ENCODE measurements around the gene TMEM127. TPM values are rescaled to one million over a fixed set of nuclear protein-coding genes. Genes with fewer than 3 reads are reported as not detected.

The TMEM127 gene
- total and polyA plus RNA-seq, 5 donors, result 37.0 to 90.0 (median 82.7) TPM

- intact Hi-C loops (cut with DNase I), result loop anchor here in 3 of 4 donors (5.0 kb wide), 2 partner anchors 47 to 57 kb away; no protein-coding TSS in a partner anchor
These were observed 60.8 kb downstream of the TMEM127 start for GRCh38 chr2:96204836-96205624.

GRCh38 chr2:96203130-96204028, 62.4 kb downstream of the TMEM127 start:
- no peak for ATAC-seq
- Histone ChIP-seq H3K9me3 (ENCODE audit: control insufficient read depth, low read length) (no peaks in the 10 kb centered on the region), H3K4me3 (ENCODE audit: low read length) (no peak overlapping the region), H3K27ac (ENCODE audit: low read length) (peak overlapping the region; percentile 16), H3K4me1 (ENCODE audit: control insufficient read depth, insufficient read depth, low read length) (peaks cover 10% of the 10 kb centered on the region), H3K27me3 (ENCODE audit: control insufficient read depth, insufficient read depth) (no peaks in the 10 kb centered on the region)
- intact Hi-C loops (cut with DNase I), result no loop called here
- 75% methylated on average over 9 of the region's 9 CpGs for whole genome bisulfite sequencing
- DNase-seq, result no peak

More at GRCh38 chr2:96204836-96205624, 60.8 kb downstream of the TMEM127 start:
- peak overlapping the region; percentile 1 for H3K4me3 ChIP-seq (ENCODE audit: low read length)
- no peaks in the 10 kb centered on the region for H3K27me3 ChIP-seq (ENCODE audit: control insufficient read depth, insufficient read depth)
- DNase-seq (no peak), ATAC-seq (no peak)
- H3K4me1 ChIP-seq (ENCODE audit: control insufficient read depth, insufficient read depth, low read length), result peaks cover 13% of the 10 kb centered on the region
- peak overlapping the region; percentile 36 for H3K27ac ChIP-seq (ENCODE audit: low read length)
- WGBS, result 28% methylated on average over 6 of the region's 6 CpGs
- no peaks in the 10 kb centered on the region for H3K9me3 ChIP-seq (ENCODE audit: control insufficient read depth, low read length)

GRCh38 chr2:96202152-96202854, 63.5 kb downstream of the TMEM127 start:
- H3K4me3 ChIP-seq (ENCODE audit: low read length), result no peak overlapping the region
- no peaks in the 10 kb centered on the region for H3K27me3 ChIP-seq (ENCODE audit: control insufficient read depth, insufficient read depth)
- DNase-seq (no peak), ATAC-seq (no peak)
- WGBS, result 75% methylated on average over 4 of the region's 4 CpGs
- H3K4me1 ChIP-seq (ENCODE audit: control insufficient read depth, insufficient read depth, low read length), result peaks cover 10% of the 10 kb centered on the region
- no peaks in the 10 kb centered on the region for H3K9me3 ChIP-seq (ENCODE audit: control insufficient read depth, low read length)
- intact Hi-C loops (cut with DNase I), result no loop called here
- no peak overlapping the region for H3K27ac ChIP-seq (ENCODE audit: low read length)

GRCh38 chr2:96201338-96201737, 64.5 kb downstream of the TMEM127 start:
- ATAC-seq, result no peak
- H3K4me3 ChIP-seq (ENCODE audit: low read length), result no peak overlapping the region
- no peak for DNase-seq
- H3K9me3 ChIP-seq (ENCODE audit: control insufficient read depth, low read length), result no peaks in the 10 kb centered on the region
- H3K27me3 ChIP-seq (ENCODE audit: control insufficient read depth, insufficient read depth), result no peaks in the 10 kb centered on the region
- no peak overlapping the region for H3K27ac ChIP-seq (ENCODE audit: low read length)
- intact Hi-C loops (cut with DNase I), result no loop called here
- WGBS, result 72% methylated on average over 5 of the region's 5 CpGs
- H3K4me1 ChIP-seq (ENCODE audit: control insufficient read depth, insufficient read depth, low read length), result peaks cover 10% of the 10 kb centered on the region

- Histone ChIP-seq H3K4me3 (ENCODE audit: low read length) (no peak overlapping the region), H3K27me3 (ENCODE audit: control insufficient read depth, insufficient read depth) (no peaks in the 10 kb centered on the region), H3K9me3 (ENCODE audit: control insufficient read depth, low read length) (no peaks in the 10 kb centered on the region), H3K27ac (ENCODE audit: low read length) (no peak overlapping the region), H3K4me1 (ENCODE audit: control insufficient read depth, insufficient read depth, low read length) (peaks cover 7% of the 10 kb centered on the region)
- intact Hi-C loops (cut with DNase I), result loop anchor here in 1 of 4 donors (10.0 kb wide), 1 partner anchor 66 kb away; the partner anchor contains the start of genes CIAO1 and TMEM127
- WGBS, result 75% methylated on average over 2 of the region's 2 CpGs
- DNase-seq, result no peak
- no peak for ATAC-seq
These were observed 66.9 kb downstream of the TMEM127 start for GRCh38 chr2:96198921-96199320.

Other genes with a start within 250 kb of the TMEM127 start
- 1 to 10 TPM; 1.7 to 3.1 (median 2.0) TPM for gene GPAT2, start 231.1 kb downstream of the TMEM127 start, total RNA-seq
- 1.1 TPM for gene GPAT2, start 231.1 kb downstream of the TMEM127 start, polyA plus RNA-seq
- under 1 TPM; 0.11 to 0.91 (median 0.66) TPM for gene ADRA2B, start 149.4 kb downstream of the TMEM127 start, total RNA-seq
- gene ADRA2B, start 149.4 kb downstream of the TMEM127 start, polyA plus RNA-seq, result 2.2 TPM
- gene ASTL, start 127.5 kb downstream of the TMEM127 start, total RNA-seq, result not detected
- not detected for gene ASTL, start 127.5 kb downstream of the TMEM127 start, polyA plus RNA-seq
- 1 to 10 TPM; 1.2 to 2.6 (median 1.4) TPM for gene DUSP2, start 120.6 kb downstream of the TMEM127 start, total RNA-seq
- 2.2 TPM for gene DUSP2, start 120.6 kb downstream of the TMEM127 start, polyA plus RNA-seq
- gene STARD7, start 57.2 kb downstream of the TMEM127 start, total RNA-seq, result 100 to 1,000 TPM; 142 to 184 (median 156) TPM
- 61.9 TPM for gene STARD7, start 57.2 kb downstream of the TMEM127 start, polyA plus RNA-seq
- gene CIAO1, start 228 bp upstream of the TMEM127 start, total RNA-seq, result 10 to 100 TPM; 52.2 to 60.5 (median 56.0) TPM
- 30.3 TPM for gene CIAO1, start 228 bp upstream of the TMEM127 start, polyA plus RNA-seq
- 10 to 100 TPM; 57.8 to 63.8 (median 60.4) TPM for gene SNRNP200, start 39.5 kb upstream of the TMEM127 start, total RNA-seq
- gene SNRNP200, start 39.5 kb upstream of the TMEM127 start, polyA plus RNA-seq, result 41.1 TPM
- gene ITPRIPL1, start 59.3 kb upstream of the TMEM127 start, total RNA-seq, result 1 to 10 TPM in 1 of 4 donors, under 1 TPM in 3; 0.67 to 1.5 (median 0.75) TPM
- 0.50 TPM for gene ITPRIPL1, start 59.3 kb upstream of the TMEM127 start, polyA plus RNA-seq
- gene NCAPH, start 69.8 kb upstream of the TMEM127 start, total RNA-seq, result 1 to 10 TPM in 2 of 4 donors, under 1 TPM in 2; 0.36 to 1.1 (median 0.85) TPM
- gene NCAPH, start 69.8 kb upstream of the TMEM127 start, polyA plus RNA-seq, result 0.18 TPM
- under 1 TPM in 2 of 4 donors, not detected in 2; 0.15 to 0.20 TPM for gene NEURL3, start 239.4 kb upstream of the TMEM127 start, total RNA-seq
- gene NEURL3, start 239.4 kb upstream of the TMEM127 start, polyA plus RNA-seq, result 0.07 TPM

Measured in right cardiac atrium (tissue), 5 donors.